B cell (primary cell): Measurements from ENCODE around the gene ADGRE1.

Experiments used
- CTCF ChIP-seq: fragments of 200-600 bp; IDR thresholded peaks from one replicate; pipeline ENCODE4 v1.8.0; 2022; ENCODE audit warnings: antibody characterized with exemption, mild to moderate bottlenecking
- EZH2 ChIP-seq: IDR thresholded peaks from 2 replicates; pipeline ENCODE4 v1.6.1; 2012; ENCODE audit warnings: borderline replicate concordance, low read depth, mild to moderate bottlenecking, moderate library complexity, low read length; ENCODE audit not compliant: insufficient read depth, poor library complexity, severe bottlenecking

- no peak for TF ChIP-seq CTCF
- TF ChIP-seq EZH2: no peak
These were observed 44.3 kb upstream of the ADGRE1 start for GRCh38 chr19:6842871-6843607.
